K562 (cell line): ENCODE measurements around the gene ANKRD13B.

ENCODE experiments used
- BRF2 ChIP-seq: IDR thresholded peaks from 3 replicates; pipeline ENCODE4 v1.6.1; 2011; ENCODE audit warnings: borderline replicate concordance, mild to moderate bottlenecking; ENCODE audit not compliant: insufficient read length, insufficient read depth
- CTCF ChIP-seq, 3 experiments: IDR thresholded peaks in 2 of 3; conservative IDR thresholded peaks in 1 of 3; 2 replicates each; pipeline ENCODE4 v1.5.1; 2011 to 2012; ENCODE audit warnings: low read length in 3 of 3, mild to moderate bottlenecking in 3 of 3, control low read depth in 2 of 3, improper control_type of control experiment in 1 of 3, inconsistent platforms in 1 of 3, low read depth in 1 of 3, mixed read lengths in 1 of 3, moderate library complexity in 1 of 3; ENCODE audit not compliant: insufficient read depth in 2 of 3
- EGR1 ChIP-seq: fragments of 450-650 bp; conservative IDR thresholded peaks from 2 replicates; pipeline ENCODE4 v1.6.1; 2017; ENCODE audit warnings: mild to moderate bottlenecking
- EP300 ChIP-seq: IDR thresholded peaks from 2 replicates; pipeline ENCODE4 v1.6.1; 2012; ENCODE audit warnings: low read length, improper control_type of control experiment
- JUN ChIP-seq, 2 experiments: sonication (generic) in 1 of 2; formaldehyde crosslinking in 1 of 2; IDR thresholded peaks; 2 replicates each; pipeline versions ENCODE4 v1.6.1 to v1.8.0; 2012 to 2022; ENCODE audit warnings: borderline replicate concordance in 2 of 2, mild to moderate bottlenecking in 2 of 2, improper control_type of control experiment in 1 of 2, low read depth in 1 of 2, low read length in 1 of 2, missing genetic modification reagents in 1 of 2
- MAFF ChIP-seq: IDR thresholded peaks from 2 replicates; pipeline ENCODE4 v1.6.1; 2012; ENCODE audit warnings: low read length, improper control_type of control experiment
- NR2C2 ChIP-seq, 2 experiments: fragments of 200-800 bp in 1 of 2; sonication (Bioruptor generic) in 1 of 2; sonication (generic) in 1 of 2; formaldehyde crosslinking in 1 of 2; IDR thresholded peaks; 2 replicates each; pipeline versions ENCODE4 v1.6.1 to v1.8.0; 2016 to 2022; ENCODE audit warnings: mild to moderate bottlenecking in 1 of 2, missing compliant biosample characterization in 1 of 2, missing genetic modification characterization in 1 of 2, missing genetic modification reagents in 1 of 2
- PKNOX1 ChIP-seq: fragments of 450-650 bp; IDR thresholded peaks from 2 replicates; pipeline ENCODE4 v1.6.1; 2016
- POLR2A ChIP-seq: fragments of 450-650 bp; conservative IDR thresholded peaks from 2 replicates; pipeline ENCODE4 v1.6.1; 2016
- RNF2 ChIP-seq: sonication (generic); IDR thresholded peaks from 2 replicates; pipeline ENCODE4 v1.6.1; 2016
- SIN3A ChIP-seq, 2 experiments: fragments of 150-350 bp in 1 of 2; IDR thresholded peaks; 2 replicates each; pipeline ENCODE4 v1.6.1; 2011 to 2016; ENCODE audit warnings: borderline replicate concordance in 2 of 2, low read depth in 2 of 2, low read length in 2 of 2, mild to moderate bottlenecking in 2 of 2, moderate library complexity in 2 of 2; ENCODE audit not compliant: control insufficient read depth in 1 of 2
- ZFPM2 ChIP-seq: fragments of 250-450 bp; sonication (Bioruptor Pico); IDR thresholded peaks from 2 replicates; pipeline ENCODE4 v1.5.1; 2022; ENCODE audit warnings: mild to moderate bottlenecking
- ZFX ChIP-seq: sonication (generic); formaldehyde crosslinking; IDR thresholded peaks from 2 replicates; pipeline ENCODE4 v1.8.0; 2022; ENCODE audit warnings: mild to moderate bottlenecking, missing genetic modification reagents, moderate library complexity
- ZNF175 ChIP-seq: fragments of 200-800 bp; sonication (Bioruptor generic); IDR thresholded peaks from 2 replicates; pipeline ENCODE4 v1.6.1; 2016; ENCODE audit warnings: low read depth, mild to moderate bottlenecking, missing genetic modification characterization, missing compliant biosample characterization

GRCh38 chr17:29655323-29655722, 62.4 kb downstream of the ANKRD13B start:
- TF ChIP-seq CTCF (IDR thresholded peaks at IDR 0.05 in 2 of 3, conservative IDR thresholded peaks at IDR 0.05 in 1 of 3; ENCODE audit: insufficient read depth in 2 of 3, low read depth in 1 of 3, low read length in 3 of 3) (no peak), EP300 (no peak), JUN (IDR thresholded peaks at IDR 0.05; ENCODE audit: borderline replicate concordance, low read depth, low read length) (no peak), JUN (CRISPR knock-in tag; IDR thresholded peaks at IDR 0.05; ENCODE audit: borderline replicate concordance) (no peak), BRF2 (no peak), ZFX (CRISPR knock-in tag) (no peak), SIN3A (IDR thresholded peaks at IDR 0.05; ENCODE audit: borderline replicate concordance in 2 of 2, control insufficient read depth in 1 of 2, low read depth in 2 of 2, low read length in 2 of 2) (no peak), ZNF175 (no peak), RNF2 (no peak), EGR1 (no peak), ZFPM2 (CRISPR knock-in tag) (no peak), POLR2A (no peak), NR2C2 (CRISPR knock-in tag; IDR thresholded peaks at IDR 0.05) (no peak), NR2C2 (tag; IDR thresholded peaks at IDR 0.05) (no peak), PKNOX1 (no peak), MAFF (no peak)
